Left ventricle myocardium superior (tissue), 1 donor: ENCODE data around the gene CPSF4. TPM values are rescaled to one million over a fixed set of nuclear protein-coding genes. Genes with fewer than 3 reads are reported as not detected.
"Not testable (repeated sequence)": the region's sequence is repeated elsewhere in the genome, so short reads cannot be mapped to it uniquely, and the experiment has no call there.

Experiments used
- ATAC-seq: fragments of 200-7000 bp; cut with Tn5 transposase; one replicate; pipeline ENCODE4 v1.9.1; 2020; ENCODE audit warnings: mild to moderate bottlenecking, moderate library complexity
- DNase-seq: peaks from one replicate; pipeline ENCODE4 v3.0.0-alpha.2; 2020
- intact Hi-C: fragments of 100-400 bp; cut with micrococcal nuclease; formaldehyde crosslinking; loops from one replicate; pipeline ENCODE4 v1.11.0; 2022
- total RNA-seq: library from RNA; stranded (reverse); fragmentation: NEBNext Ultra II Directional; extraction: Animal tissue kit (Norgen Biotek cat#: 25700); gene quantifications from one replicate; pipeline ENCODE4 v1.2.1, GENCODE V29; 2021
- donor health status: DM: no; HTN: yes; CAD: no; lungs with severe emphysema.

CPSF4 gene
- total RNA-seq, 1 donor from 2014 or later: 19.8 TPM

GRCh38 chr7:99472561-99473314, 34.0 kb downstream of the CPSF4 start, which contains the start of gene ZNF789:
Gene ZNF789, plus strand, starts transcription at chr7:99472890. Its CDS starts 3,567 bp downstream, at chr7:99476457.
- ATAC-seq: peak; percentile 99
- peak; percentile 99 for DNase-seq
- intact Hi-C loops: no loop called here

DNA sequence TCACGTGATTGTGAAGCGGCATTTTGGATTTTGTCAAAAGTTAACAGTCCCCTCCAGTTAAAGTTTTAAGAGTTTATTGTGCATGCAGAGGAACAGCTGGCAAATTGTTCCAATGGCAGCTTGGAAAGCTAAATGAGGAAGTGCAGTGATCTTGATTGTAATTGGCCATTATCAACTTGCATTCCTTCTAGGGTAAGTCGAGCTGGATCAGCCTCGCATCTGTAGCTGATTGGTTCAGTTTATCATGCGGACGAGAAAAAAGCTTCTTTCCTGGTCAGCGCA, 34.5 kb downstream of the CPSF4 start:
- ATAC-seq (no peak), DNase-seq (no peak)
- intact Hi-C loops: no loop called here

GRCh38 chr7:99476107-99476506, 37.4 kb downstream of the CPSF4 start:
- intact Hi-C loops: no loop called here
- ATAC-seq (no peak), DNase-seq (no peak)

DNA sequence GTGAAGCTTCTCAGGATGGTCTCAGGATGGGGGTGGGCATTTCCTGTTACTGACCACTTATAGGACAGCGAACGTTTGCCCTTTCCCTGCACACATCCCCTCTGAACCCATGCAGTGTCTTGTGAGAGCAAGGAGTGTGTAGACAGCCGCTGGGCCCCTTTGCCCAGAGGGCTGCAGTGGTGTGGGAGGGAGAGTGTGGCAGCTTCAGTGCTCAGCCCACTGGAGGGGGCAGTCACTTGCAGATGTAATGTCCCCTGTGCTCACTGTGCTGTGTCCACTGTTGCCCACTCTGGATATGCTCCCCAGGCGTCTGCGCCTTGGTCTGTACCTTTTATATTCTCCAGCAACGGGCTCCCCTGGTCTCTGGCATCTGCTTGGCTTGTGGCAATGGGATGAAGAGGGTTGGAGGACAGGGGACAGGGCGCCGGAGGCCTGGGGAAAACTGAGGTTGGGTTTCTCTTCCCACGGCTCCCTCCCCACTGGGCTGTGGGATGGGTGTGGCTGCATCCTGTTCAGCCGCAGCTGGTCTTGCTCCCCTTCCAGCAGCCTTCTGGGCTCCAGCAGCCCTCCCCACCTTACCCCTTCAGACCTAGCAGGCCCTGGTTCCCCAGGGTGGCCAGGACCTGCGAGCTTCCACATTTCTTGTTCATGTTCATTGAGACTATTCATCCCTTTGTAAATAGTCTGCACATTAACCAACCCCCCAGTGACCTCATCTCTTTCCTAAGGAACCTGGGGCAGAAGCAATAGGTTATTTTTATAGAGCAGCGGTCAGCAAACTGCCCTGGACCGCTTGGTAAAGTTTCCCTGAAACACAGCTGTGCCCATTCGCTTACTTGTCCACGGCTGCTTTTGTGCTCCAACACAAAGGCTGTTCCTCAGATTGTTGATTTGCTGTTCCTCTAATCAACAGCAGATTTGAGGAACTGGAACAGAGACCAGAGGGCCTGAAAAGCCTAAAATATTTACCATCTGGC, 40.0 kb downstream of the CPSF4 start:
- DNase-seq (no peak), ATAC-seq (peak; percentile 50)
- intact Hi-C loops: no loop called here

DNA sequence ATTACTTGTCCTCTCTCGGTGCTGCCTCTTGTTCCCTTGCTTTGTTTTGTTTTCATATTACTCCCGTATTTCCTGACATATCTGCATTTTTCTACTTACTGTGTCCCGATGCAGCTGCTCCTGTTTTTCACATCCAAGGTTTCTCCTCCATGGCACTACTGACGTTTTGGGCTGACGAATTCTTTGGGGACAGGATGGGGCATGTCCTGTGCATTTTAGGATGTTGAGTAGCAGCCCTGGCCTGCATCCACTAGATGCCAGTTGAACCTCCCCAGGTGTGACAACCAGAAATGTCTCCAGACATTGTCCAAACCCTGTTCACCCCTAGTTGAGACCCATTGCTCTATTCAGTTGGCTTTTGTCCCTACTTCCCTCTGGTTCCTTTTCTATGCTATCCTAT, 46.4 kb downstream of the CPSF4 start:
- no peak for ATAC-seq
- DNase-seq: no peak
- intact Hi-C loops: no loop called here

DNA sequence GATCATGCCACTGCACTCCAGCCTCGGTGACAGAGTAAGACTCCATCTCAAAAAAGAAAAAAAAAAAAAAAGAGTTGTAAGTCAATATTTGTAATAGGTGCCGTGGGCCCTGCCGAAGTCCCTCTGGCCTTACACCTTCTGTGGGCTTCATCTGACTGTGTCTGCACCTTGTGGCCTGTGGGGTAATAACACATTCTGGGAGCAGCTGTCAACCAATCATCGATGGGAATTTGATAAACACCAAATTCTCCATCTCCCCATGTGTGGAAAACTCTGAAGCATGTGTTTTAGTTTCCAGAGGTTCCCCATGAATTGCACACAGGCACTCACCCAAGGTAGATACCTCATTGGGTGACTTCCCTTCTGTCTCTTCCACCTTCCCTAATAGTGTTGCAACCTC, 50.5 kb downstream of the CPSF4 start:
- no peak for ATAC-seq
- intact Hi-C loops: no loop called here
- DNase-seq: no peak

- intact Hi-C loops: no loop called here
- ATAC-seq (no peak), DNase-seq (no peak)
Observed at GRCh38 chr7:99490878-99491277, 52.1 kb downstream of the CPSF4 start.

DNA sequence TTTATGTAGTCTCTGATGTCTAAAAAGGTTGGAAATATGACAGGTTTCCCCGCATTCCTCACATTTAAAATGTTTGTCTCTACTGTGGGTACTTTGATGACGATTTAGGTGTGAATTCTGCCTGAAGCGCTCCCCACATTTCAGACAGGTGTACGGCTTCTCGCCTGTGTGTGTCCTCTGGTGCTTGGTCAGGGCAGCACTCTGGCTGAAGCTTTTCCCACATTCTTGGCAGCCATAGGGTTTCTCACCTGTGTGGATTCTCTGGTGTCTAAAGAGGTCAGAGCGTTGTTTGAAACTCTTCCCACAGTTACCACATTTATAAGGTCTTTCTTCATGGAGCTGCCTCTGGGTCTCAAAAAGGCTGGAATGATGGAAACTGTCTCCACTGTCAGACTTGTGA, 55.1 kb downstream of the CPSF4 start:
- ATAC-seq: no peak
- no peak for DNase-seq
- intact Hi-C loops: no loop called here

DNA sequence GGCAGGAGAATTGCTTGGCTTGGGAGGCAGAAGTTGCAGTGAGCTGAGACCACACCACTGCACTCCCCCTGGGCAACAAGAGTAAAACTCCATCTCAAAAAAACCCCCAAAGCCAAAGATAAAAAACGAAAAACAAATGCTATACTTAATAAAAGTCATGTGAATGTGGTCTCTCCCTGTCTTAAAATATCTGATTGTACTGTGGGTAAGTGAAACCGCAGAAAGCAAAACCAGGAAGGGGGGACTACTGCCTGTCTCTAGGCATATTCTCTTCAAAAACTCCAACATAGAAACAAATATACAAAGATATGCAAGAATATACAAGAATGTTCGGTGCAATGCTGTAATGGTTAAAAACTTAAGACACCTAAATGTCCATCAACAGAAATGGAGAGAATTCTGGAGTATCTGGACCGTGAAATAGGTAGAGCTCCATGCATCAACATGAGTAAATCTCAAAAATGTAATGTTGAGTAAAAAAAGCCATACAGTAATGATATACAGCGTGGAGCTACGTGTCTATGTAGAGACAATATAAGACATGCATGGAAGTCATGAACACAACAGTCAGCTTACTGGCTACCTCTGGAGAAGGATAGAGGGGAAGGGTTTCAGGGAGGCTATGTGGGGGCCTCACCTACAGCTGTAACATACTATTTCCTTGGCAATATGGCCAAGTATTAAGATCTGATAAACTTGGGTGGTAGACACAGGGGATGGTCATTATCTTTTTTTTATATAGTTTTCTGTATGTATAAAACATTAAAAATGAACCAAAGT, 59.2 kb downstream of the CPSF4 start:
- no peak for ATAC-seq
- intact Hi-C loops: no loop called here
- DNase-seq: no peak

DNA sequence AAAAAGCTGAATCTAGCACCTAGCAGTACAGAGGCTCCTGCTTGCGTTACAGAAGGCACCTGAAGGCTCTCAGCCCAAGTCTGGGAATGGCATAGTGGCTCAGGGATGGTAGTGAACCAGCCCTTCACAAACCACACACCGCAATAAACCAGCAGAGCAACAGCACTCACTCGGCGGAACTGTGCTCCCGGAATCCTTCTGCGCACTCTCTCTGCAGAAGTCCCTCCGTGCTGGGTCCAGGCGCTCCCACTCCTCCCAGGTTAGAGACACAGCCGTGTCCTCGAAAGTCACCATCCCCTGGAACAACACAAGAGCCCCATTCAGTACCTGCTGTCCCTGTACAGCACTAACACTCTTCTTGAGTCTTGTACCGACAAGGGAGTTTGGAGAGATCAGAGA, 59.8 kb downstream of the CPSF4 start:
- intact Hi-C loops: no loop called here
- DNase-seq: no peak
- no peak for ATAC-seq

- intact Hi-C loops: no loop called here
Observed at GRCh38 chr7:99499371-99499720, 60.6 kb downstream of the CPSF4 start.

DNA sequence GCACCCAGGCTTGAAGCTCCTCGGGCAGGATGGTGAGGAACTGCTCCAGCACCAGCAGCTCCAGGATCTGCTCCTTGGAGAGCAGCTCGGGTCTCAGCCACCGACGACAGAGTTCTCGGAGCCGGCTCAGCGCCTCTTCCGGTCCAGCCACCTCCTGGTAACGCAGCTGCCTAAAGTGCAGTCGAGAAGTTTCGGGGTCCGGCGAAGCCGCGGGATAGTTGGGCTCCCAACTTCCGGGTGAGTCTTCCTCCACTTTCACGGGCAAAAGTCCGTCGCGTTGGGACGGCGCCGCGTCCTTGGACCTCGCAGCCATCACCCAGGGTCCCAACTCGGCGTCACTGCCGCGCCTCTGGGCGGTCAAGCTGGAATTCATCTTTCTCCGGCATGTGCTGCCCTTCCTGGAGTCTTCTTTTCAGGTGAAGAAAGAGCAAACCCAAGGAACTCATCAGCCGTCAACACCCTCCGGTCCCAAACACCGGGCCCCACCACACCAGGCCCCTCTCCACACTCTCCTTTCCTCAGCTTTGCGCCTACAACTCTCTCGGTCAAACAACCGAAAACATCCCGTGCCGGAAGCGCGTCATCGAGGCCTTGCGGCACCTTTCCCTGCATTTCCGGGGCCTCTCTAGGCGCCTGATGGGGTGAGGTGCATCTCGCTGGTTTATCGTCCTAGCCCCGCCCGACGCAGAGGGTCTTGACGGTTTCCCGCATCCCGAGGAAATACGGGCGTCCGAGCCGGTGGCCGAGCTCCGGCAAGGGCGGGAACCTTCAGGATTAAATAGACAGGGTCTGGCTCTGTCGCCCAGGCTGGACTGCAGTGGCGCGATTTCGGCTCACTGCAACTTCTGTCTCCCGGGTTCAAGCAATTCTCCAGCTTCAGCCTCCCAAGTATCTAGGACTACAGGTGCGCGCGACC, 61.2 kb downstream of the CPSF4 start, which contains the start of gene ZNF394:
Gene ZNF394, minus strand, starts transcription at position 561 of the 916 bp plus-strand sequence. Its CDS starts 188 bp downstream, at position 373.
- DNase-seq (peak; percentile 94), ATAC-seq (peak; percentile 65)
- intact Hi-C loops: no loop called here

More at GRCh38 chr7:99499371-99499720, 60.6 kb downstream of the CPSF4 start:
- DNase-seq (no peak), ATAC-seq (no peak)

GRCh38 chr7:99500637-99501009, 61.9 kb downstream of the CPSF4 start:
- intact Hi-C loops: no loop called here
- no peak for ATAC-seq

DNA sequence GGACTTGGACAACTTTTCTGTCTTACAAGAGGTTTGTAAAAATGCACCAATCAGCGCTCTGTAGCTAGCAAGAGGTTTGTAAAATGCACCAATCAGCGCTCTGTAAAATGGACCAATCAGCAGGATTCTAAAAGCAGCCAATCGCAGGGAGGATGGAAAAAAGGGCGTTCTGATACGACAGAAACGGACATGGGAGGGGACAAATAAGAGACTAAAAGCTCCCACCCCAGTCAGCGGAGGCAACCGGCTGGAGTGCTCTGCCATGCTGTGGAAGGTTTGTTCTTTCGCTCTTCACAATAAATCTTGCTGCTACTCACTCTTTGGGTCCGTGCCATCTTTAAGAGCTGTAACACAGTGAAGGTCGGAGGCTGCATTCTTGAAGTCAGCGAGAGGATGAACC, 62.5 kb downstream of the CPSF4 start:
- ATAC-seq, intact Hi-C loops: not testable (repeated sequence)

More at GRCh38 chr7:99500637-99501009, 61.9 kb downstream of the CPSF4 start:
- DNase-seq: no peak

GRCh38 chr7:99504281-99504602, 65.5 kb downstream of the CPSF4 start:
- DNase-seq (no peak), ATAC-seq (no peak)
- intact Hi-C loops: no loop called here

More for the DNA sequence above, 62.5 kb downstream of the CPSF4 start:
- not testable (repeated sequence) for DNase-seq

DNA sequence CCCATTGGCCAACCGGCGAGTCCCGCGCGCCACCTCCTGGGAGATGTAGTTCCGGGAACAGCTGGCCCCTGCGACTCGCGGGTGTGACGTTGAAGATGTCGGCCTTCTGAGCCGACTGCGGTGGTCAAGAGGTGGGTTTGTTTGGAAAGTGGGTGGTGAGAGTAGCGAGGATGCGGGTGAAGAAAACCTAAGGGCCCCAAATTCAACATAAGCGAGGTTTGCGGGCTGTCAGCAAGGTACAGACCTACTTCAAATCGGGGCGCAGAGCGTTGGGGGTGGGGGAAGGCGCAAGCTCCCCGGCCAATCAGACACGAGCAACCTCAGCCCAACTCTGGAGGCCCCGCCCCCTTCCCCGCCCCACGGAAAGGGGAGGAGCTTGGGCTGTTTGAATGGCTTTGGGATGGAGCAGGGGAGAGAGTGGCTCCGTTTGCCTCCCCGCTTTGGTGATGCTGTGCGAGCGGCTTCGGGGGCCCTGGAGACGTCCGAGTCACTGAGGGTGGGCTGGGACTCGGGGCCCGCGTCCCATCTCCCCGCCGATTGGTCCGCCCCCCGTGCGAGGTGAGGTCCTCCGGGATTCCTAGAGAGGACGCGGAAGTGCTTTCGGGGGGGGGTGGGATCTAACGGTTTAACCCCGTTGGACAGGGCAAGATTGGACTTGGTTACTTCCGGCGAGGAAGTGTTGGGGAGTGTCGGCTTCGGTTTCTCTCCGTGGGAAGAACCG, 66.0 kb downstream of the CPSF4 start, which contains the start of gene ZKSCAN5:
Gene ZKSCAN5, plus strand, starts transcription at position 60 of the 721 bp plus-strand sequence. CDS start 1,383 bp downstream, outside the sequence.
- peak; percentile 94 for ATAC-seq
- intact Hi-C loops: no loop called here
- peak; percentile 99 for DNase-seq

GRCh38 chr7:99505324-99505662, 66.5 kb downstream of the CPSF4 start:
- DNase-seq (no peak), ATAC-seq (no peak)
- intact Hi-C loops: no loop called here
